DMS114 treated with DMSO at 0.1 percent for 48 hours (cell line): Measurements from ENCODE around the gene C10orf143.

ENCODE experiments used
- DNase-seq: peaks from one replicate; lab custom pipeline; 2025; ENCODE audit not compliant: unreplicated experiment; lab: John Stamatoyannopoulos, UW

Gene C10orf143

DNA sequence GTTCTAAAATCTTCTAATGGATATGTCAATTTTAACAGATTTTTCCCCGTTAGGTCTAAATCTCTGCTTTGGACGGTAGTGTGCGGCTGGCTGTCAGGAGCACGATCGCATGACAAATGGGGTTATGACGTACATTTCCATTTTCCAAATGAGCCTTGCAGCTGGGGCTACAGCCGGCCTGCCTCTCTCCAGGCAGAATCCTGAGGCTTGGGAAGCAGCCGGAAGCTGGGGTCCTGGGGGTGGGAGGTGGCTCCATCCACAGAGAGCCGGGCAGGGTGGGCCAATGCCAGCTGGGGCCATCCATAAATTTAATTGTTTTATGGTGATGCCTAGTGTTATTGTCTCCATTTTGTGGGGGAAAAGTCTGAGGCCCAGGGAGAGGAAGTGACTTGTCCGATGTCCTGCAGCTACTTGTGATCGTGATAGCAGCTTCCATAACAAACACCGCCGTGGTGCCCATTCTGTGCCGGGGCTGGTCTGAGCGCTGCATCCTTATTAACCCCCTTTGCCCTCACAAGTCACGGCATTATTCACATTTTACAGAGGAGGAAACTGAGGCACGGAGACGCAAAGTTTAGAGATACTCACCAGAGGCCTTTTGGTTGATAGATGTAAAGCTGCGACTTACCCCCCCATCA is 93.5 kb downstream of the C10orf143 start:
- DNase-seq: no peak

GRCh38 chr10:130016095-130016494 is 94.5 kb downstream of the C10orf143 start:
- no peak for DNase-seq

DNA sequence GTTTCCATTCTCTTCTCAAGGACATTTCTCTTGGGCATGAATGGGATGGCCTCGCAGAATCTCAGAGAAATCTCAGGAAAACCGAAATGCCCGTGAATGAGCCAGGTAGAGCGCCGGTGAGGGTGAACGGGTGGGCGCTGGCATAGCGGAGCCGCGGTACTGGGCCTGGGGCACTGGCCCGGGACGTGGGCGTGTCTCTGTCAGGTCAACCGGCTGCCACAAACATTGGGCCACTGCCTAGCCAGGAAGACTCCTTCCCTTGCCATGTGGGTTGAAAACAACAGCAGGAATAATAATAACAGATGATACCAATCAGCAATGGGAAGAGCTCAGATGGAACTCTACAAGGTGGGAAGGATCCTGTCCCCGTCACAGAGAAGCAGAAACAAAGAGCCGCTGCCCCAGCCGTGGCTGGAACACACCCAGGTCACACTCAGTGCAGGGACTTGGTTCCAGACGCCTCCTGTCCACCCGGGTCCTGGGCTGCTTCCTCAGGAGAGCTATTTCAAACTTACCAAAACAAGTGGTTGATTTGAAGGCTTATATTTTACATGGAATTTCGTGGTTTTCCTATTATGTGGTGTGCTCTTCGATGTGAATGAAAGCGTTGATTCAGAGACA is 95.4 kb downstream of the C10orf143 start:
- no peak for DNase-seq

DNA sequence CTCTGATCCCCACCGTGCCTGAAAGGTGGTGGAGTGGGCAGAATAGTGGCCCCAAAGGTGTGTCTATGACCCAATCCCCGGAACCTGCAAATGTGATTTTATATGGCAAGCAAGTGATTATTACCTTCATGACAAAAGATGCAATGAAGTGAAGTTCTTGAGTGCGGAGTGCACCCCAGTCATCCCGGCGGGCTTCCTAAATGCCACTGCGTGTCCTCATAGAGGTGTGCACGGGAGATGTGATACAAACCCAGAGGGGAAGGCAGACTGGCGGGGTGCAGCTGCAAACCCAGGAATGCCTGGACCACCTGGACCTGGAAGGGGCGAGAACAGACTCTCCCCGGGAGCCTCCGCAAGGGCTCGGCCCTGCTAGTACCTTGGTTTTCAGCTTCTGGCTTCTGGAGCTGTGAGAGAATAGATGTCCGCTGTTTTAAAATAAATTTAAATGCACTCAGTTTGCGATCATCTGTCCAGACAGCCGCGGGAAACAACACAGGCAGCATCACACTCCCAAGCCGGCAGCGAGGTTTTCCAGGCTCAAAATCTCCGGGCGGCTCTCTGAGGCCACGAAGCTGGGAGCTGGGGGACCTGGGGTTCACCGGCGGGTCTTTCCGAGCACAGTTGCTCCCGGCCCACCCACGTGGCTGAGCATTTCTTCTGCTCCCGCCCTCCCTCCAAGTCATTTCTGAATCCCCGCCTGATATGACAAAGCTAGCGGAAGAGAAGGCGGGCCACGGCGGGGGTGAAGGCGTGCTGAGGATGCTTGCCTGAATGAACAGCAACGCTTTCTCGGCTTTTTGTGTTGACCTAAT is 96.2 kb downstream of the C10orf143 start:
- no peak for DNase-seq
